WTC11 (cell line): ENCODE data around the gene TIMP4. TPM values are rescaled to one million over a fixed set of nuclear protein-coding genes. Genes with fewer than 3 reads are reported as not detected.

Experiments
- ATAC-seq: fragments of 200-7000 bp; cut with Tn5 transposase; 2 replicates; pipeline ENCODE4 v1.10.0; 2021; ENCODE audit warnings: mild to moderate bottlenecking, moderate library complexity
- CTCF ChIA-PET: fragments of 300-600 bp; sonication (Branson Sonifier 250); formaldehyde crosslinking; loops from one replicate; lab custom pipeline; 2021; ENCODE audit warnings: antibody characterized with exemption; lab: Charles Lee
- POLR2A ChIA-PET: fragments of 350-600 bp; sonication (Branson Sonifier 250); formaldehyde crosslinking; loops from one replicate; lab custom pipeline; 2021; ENCODE audit warnings: antibody characterized with exemption; lab: Charles Lee
- DNase-seq: peaks from one replicate; pipeline ENCODE4 v3.0.0; 2021; ENCODE audit warnings: low spot score
- H3K27ac Mint-ChIP-seq: 2 replicates; pipeline ENCODE4 v1.8.0; 2021; ENCODE audit warnings: mixed read lengths
- H3K27me3 Mint-ChIP-seq: 2 replicates; pipeline ENCODE4 v1.8.0; 2021; ENCODE audit warnings: low read depth, mild to moderate bottlenecking, moderate library complexity, mixed read lengths
- H3K36me3 Mint-ChIP-seq: 2 replicates; pipeline ENCODE4 v1.8.0; 2021; ENCODE audit warnings: mixed read lengths
- H3K4me1 Mint-ChIP-seq: 2 replicates; pipeline ENCODE4 v1.8.0; 2022; ENCODE audit warnings: mixed read lengths
- H3K4me3 Mint-ChIP-seq: 2 replicates; pipeline ENCODE4 v1.8.0; 2021; ENCODE audit warnings: mild to moderate bottlenecking, moderate library complexity, mixed read lengths
- H3K9me3 Mint-ChIP-seq: 2 replicates; pipeline ENCODE4 v1.8.0; 2021; ENCODE audit warnings: mixed read lengths
- AFF4 ChIP-seq: sonication (generic); formaldehyde crosslinking; IDR thresholded peaks from 2 replicates; pipeline ENCODE4 v1.8.1; 2023; ENCODE audit warnings: mild to moderate bottlenecking, missing genetic modification reagents, borderline replicate concordance
- AR ChIP-seq: fragments of 250-450 bp; sonication (Bioruptor Pico); IDR thresholded peaks from 2 replicates; pipeline ENCODE4 v1.9.0; 2021; ENCODE audit warnings: mild to moderate bottlenecking
- ATF3 ChIP-seq: sonication (generic); formaldehyde crosslinking; conservative IDR thresholded peaks from 2 replicates; pipeline ENCODE4 v1.8.1; 2022; ENCODE audit warnings: mild to moderate bottlenecking, missing genetic modification reagents
- IRF2 ChIP-seq: sonication (generic); formaldehyde crosslinking; IDR thresholded peaks from 2 replicates; pipeline ENCODE4 v1.8.0; 2022; ENCODE audit warnings: low read depth, missing genetic modification reagents, borderline replicate concordance
- NFATC4 ChIP-seq: fragments of 250-450 bp; sonication (Bioruptor Pico); IDR thresholded peaks from 2 replicates; pipeline ENCODE4 v1.9.0; 2021; ENCODE audit warnings: mild to moderate bottlenecking
- NFE2L1 ChIP-seq: sonication (generic); formaldehyde crosslinking; IDR thresholded peaks from 2 replicates; pipeline ENCODE4 v1.8.1; 2023; ENCODE audit warnings: missing genetic modification reagents
- NR1H2 ChIP-seq: sonication (generic); formaldehyde crosslinking; IDR thresholded peaks from 2 replicates; pipeline ENCODE4 v1.9.0; 2021; ENCODE audit warnings: mild to moderate bottlenecking, moderate library complexity, missing genetic modification reagents
- NR2C2 ChIP-seq: sonication (generic); formaldehyde crosslinking; IDR thresholded peaks from 2 replicates; pipeline ENCODE4 v1.8.0; 2022; ENCODE audit warnings: mild to moderate bottlenecking, missing genetic modification reagents
- NR3C1 ChIP-seq: sonication (generic); formaldehyde crosslinking; conservative IDR thresholded peaks from 2 replicates; pipeline ENCODE4 v1.8.1; 2023; ENCODE audit warnings: low read depth, mild to moderate bottlenecking, missing genetic modification reagents
- ZBTB43 ChIP-seq: sonication (generic); formaldehyde crosslinking; IDR thresholded peaks from 2 replicates; pipeline ENCODE4 v1.8.1; 2023; ENCODE audit warnings: mild to moderate bottlenecking, missing genetic modification reagents
- ZMAT4 ChIP-seq: fragments of 250-450 bp; sonication (Bioruptor Pico); IDR thresholded peaks from 2 replicates; pipeline ENCODE4 v1.9.0; 2021; ENCODE audit warnings: mild to moderate bottlenecking
- ZNF138 ChIP-seq: sonication (generic); formaldehyde crosslinking; conservative IDR thresholded peaks from 2 replicates; pipeline ENCODE4 v1.8.1; 2022; ENCODE audit warnings: mild to moderate bottlenecking, moderate library complexity, missing genetic modification reagents
- ZNF219 ChIP-seq: sonication (generic); formaldehyde crosslinking; IDR thresholded peaks from 2 replicates; pipeline ENCODE4 v1.8.0; 2023; ENCODE audit warnings: missing genetic modification reagents, mild to moderate bottlenecking, borderline replicate concordance
- ZNF263 ChIP-seq: sonication (generic); formaldehyde crosslinking; IDR thresholded peaks from 2 replicates; pipeline ENCODE4 v1.8.1; 2022; ENCODE audit warnings: low read depth, mild to moderate bottlenecking, moderate library complexity, missing genetic modification reagents
- ZNF281 ChIP-seq: sonication (generic); formaldehyde crosslinking; IDR thresholded peaks from 2 replicates; pipeline ENCODE4 v1.8.0; 2023; ENCODE audit warnings: mild to moderate bottlenecking, missing genetic modification reagents
- ZNF416 ChIP-seq: fragments of 250-450 bp; sonication (Bioruptor Pico); IDR thresholded peaks from 2 replicates; pipeline ENCODE4 v1.9.0; 2021; ENCODE audit warnings: mild to moderate bottlenecking, inconsistent platforms
- ZNF532 ChIP-seq: fragments of 250-450 bp; sonication (Bioruptor Pico); IDR thresholded peaks from 2 replicates; pipeline ENCODE4 v1.9.0; 2021; ENCODE audit warnings: mild to moderate bottlenecking, borderline replicate concordance
- total RNA-seq: library from RNA; stranded (reverse); gene quantifications from 3 replicates; pipeline ENCODE4 v1.2.3, GENCODE V29; 2021

Gene TIMP4
- total RNA-seq, 1 experiment from 2014 or later = 11.8 TPM

- H3K36me3 Mint-ChIP-seq = no peaks in the 10 kb centered on the region
- no peaks in the 10 kb centered on the region for H3K27me3 Mint-ChIP-seq
- no peaks in the 10 kb centered on the region for H3K9me3 Mint-ChIP-seq
- no peak overlapping the region for H3K4me3 Mint-ChIP-seq
- POLR2A ChIA-PET = no interaction called here
- ATAC-seq = no peak
- TF ChIP-seq ZNF416 (CRISPR knock-in tag) (no peak), NFATC4 (CRISPR knock-in tag) (no peak), ZNF138 (CRISPR knock-in tag) (no peak), AFF4 (CRISPR knock-in tag) (no peak), ZNF219 (no peak), IRF2 (CRISPR knock-in tag) (no peak), ZNF281 (CRISPR knock-in tag) (no peak), ZMAT4 (CRISPR knock-in tag) (no peak), AR (CRISPR knock-in tag) (no peak), NR1H2 (CRISPR knock-in tag) (no peak), NR3C1 (CRISPR knock-in tag) (no peak), ZNF263 (CRISPR knock-in tag) (no peak), ZBTB43 (no peak), ZNF532 (no peak), ATF3 (CRISPR knock-in tag) (no peak), NFE2L1 (no peak), NR2C2 (CRISPR knock-in tag) (no peak)
- no peak overlapping the region for H3K27ac Mint-ChIP-seq
- peaks cover 9% of the 10 kb centered on the region for H3K4me1 Mint-ChIP-seq
- DNase-seq = no peak
- CTCF ChIA-PET = no interaction called here
Observed at GRCh38 chr3:12191559-12191958, 32.8 kb upstream of the TIMP4 start.
